Heart left ventricle (tissue), 13 donors: Measurements from ENCODE around the gene RGL3.

Experiments used
- CTCF ChIP-seq, 12 donors: fragments of 200-600 bp; sonication (generic) in 4 of 12; IDR thresholded peaks; one replicate each; pipeline versions ENCODE4 v1.5.0 to v1.8.0; 2018 to 2022; ENCODE audit warnings: antibody characterized with exemption in 12 of 12, mild to moderate bottlenecking in 5 of 12
- POLR2A ChIP-seq, 2 donors: fragments of 450-650 bp; IDR thresholded peaks; one replicate each; pipeline ENCODE4 v1.6.1; 2017; ENCODE audit warnings: antibody characterized with exemption in 2 of 2, mild to moderate bottlenecking in 2 of 2, moderate library complexity in 2 of 2
- donor health status: ischemic (EF 13 %, LVEDD 7.1; RV severe dilation, severe dysfunction).
- donor health status: DM: no; HTN: yes; CAD: no.
- donor health status: DM: no; HTN: no; CAD: no.
- donor health status: ischemic (EF 25% LVEDD 6.9; RV normal size, moderate dysfunction).
- donor health status: ischemic (EF 25% LVEDD 5.7; RV mildly dilated, moderate dysfunction).
- donor health status: ischemic (EF 35%, LVEDD 5.7; RV mildly dilated, moderate dysfunction).
- donor health status: nonischemic (EF 11% LVEDD 7.7; RV severe dilation, severe dysfunction).
- donor health status: DM: yes; HTN: yes; CAD: no.
- donor health status: PGD.
- donor health status: ischemic (EF 29% LVEDD 5.4; RV normal size, mild dysfunction).
- donor health status: nonischemic (EF 23%, LVEDD 6.1; RV moderate dilation, normal function).

GRCh38 chr19:11461453-11461852 is 42.3 kb upstream of the RGL3 start:
- TF ChIP-seq POLR2A (IDR thresholded peaks at IDR 0.05) (no peak), CTCF (IDR thresholded peaks at IDR 0.05) (no peak)
